Measurements from ENCODE around the gene DNAH3.

Gene DNAH3

GRCh38 chr16:21185659-21186325 lies 35.1 kb upstream of the DNAH3 start:
- H3K27ac Mint-ChIP-seq: peak overlapping the region; percentile 25

DNA sequence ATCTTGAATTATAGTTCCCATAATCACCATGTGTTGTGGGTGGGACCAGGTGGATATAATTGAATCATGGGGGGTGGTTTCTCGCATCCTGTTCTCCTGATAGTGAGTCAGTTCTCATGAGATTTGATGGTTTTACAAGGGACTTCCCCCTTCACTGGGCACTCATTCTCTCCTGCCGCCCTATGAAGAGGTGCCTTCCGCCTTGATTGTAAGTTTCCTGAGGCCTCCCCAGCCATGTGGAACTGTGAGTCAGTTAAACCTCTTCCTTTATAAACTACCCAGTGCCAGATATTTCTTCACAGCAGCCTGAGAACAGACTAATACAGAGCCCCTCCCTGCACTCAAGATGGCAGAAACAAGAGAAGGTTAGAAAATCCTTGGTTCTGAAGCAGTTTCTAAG lies 34.2 kb upstream of the DNAH3 start:
- TF ChIP-seq CTCF (IDR thresholded peaks at IDR 0.05): no peak
- DNase-seq: no peak
- no peaks in the 10 kb centered on the region for H3K4me1 Mint-ChIP-seq

More at GRCh38 chr16:21185659-21186325, 35.1 kb upstream of the DNAH3 start:
- H3K36me3 Mint-ChIP-seq (ENCODE audit: low read depth): peaks cover 30% of the 10 kb centered on the region
- H3K27me3 Mint-ChIP-seq (ENCODE audit: low read depth, poor library complexity): peaks cover 14% of the 10 kb centered on the region
- no peaks in the 10 kb centered on the region for H3K4me1 Mint-ChIP-seq
- peaks cover 36% of the 10 kb centered on the region for H3K9me3 Mint-ChIP-seq
- no peak overlapping the region for H3K4me3 Mint-ChIP-seq
- DNase-seq: no peak
- no peak for TF ChIP-seq CTCF (IDR thresholded peaks at IDR 0.05)

DNA sequence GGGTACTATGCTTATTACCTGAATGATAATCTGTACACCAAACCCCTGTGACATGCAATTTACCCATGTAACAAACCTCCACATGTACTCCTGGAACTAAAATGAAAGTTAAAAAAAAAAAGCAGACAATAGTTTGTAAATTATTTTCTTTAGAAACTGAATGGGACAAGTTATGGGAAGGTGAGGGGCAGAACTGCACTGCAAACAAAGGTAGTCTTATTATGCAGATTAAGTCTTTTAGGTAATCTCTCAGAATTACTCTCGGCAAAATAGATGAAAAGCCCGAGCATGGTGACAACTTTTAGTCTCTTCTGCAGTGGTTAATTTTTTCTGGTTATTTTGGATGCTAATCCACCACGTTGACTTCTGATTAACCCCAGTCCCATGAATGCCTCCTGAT lies 33.3 kb upstream of the DNAH3 start:
- DNase-seq: no peak
- peaks cover 11% of the 10 kb centered on the region for H3K27me3 Mint-ChIP-seq (ENCODE audit: low read depth, poor library complexity)
- peaks cover 35% of the 10 kb centered on the region for H3K9me3 Mint-ChIP-seq
- H3K36me3 Mint-ChIP-seq (ENCODE audit: low read depth): peaks cover 48% of the 10 kb centered on the region
- no peak overlapping the region for H3K4me3 Mint-ChIP-seq
- no peak overlapping the region for H3K27ac Mint-ChIP-seq
- H3K4me1 Mint-ChIP-seq: no peaks in the 10 kb centered on the region
- TF ChIP-seq CTCF (IDR thresholded peaks at IDR 0.05): no peak

More for the DNA sequence above, 34.2 kb upstream of the DNAH3 start:
- peak overlapping the region; percentile 10 for H3K27ac Mint-ChIP-seq
- H3K36me3 Mint-ChIP-seq (ENCODE audit: low read depth): peaks cover 39% of the 10 kb centered on the region
- H3K9me3 Mint-ChIP-seq: peaks cover 34% of the 10 kb centered on the region
- peaks cover 14% of the 10 kb centered on the region for H3K27me3 Mint-ChIP-seq (ENCODE audit: low read depth, poor library complexity)
- no peak overlapping the region for H3K4me3 Mint-ChIP-seq

GRCh38 chr16:21179983-21180365 lies 29.3 kb upstream of the DNAH3 start:
- Mint-ChIP-seq H3K36me3 (ENCODE audit: low read depth) (peaks cover 78% of the 10 kb centered on the region), H3K4me1 (no peaks in the 10 kb centered on the region), H3K4me3 (no peak overlapping the region), H3K27ac (no peak overlapping the region), H3K9me3 (peaks cover 43% of the 10 kb centered on the region), H3K27me3 (ENCODE audit: low read depth, poor library complexity) (peaks cover 2% of the 10 kb centered on the region)
- DNase-seq: no peak
- no peak for TF ChIP-seq CTCF (IDR thresholded peaks at IDR 0.05)

- Mint-ChIP-seq H3K4me1 (no peaks in the 10 kb centered on the region), H3K27me3 (ENCODE audit: low read depth, poor library complexity) (peaks cover 2% of the 10 kb centered on the region), H3K9me3 (peaks cover 39% of the 10 kb centered on the region), H3K36me3 (ENCODE audit: low read depth) (peaks cover 78% of the 10 kb centered on the region), H3K4me3 (no peak overlapping the region), H3K27ac (no peak overlapping the region)
- no peak for DNase-seq
- no peak for TF ChIP-seq CTCF (IDR thresholded peaks at IDR 0.05)
Measured at GRCh38 chr16:21179126-21179982, 28.7 kb upstream of the DNAH3 start.
